Stimulated activated CD4-positive, alpha-beta T cell treated with anti-CD3 and anti-CD28 coated beads, Interleukin-15, amount 100 ng/mL, for 1 hour (primary cell): ENCODE data around the gene NPM1.
"Not testable (repeated sequence)": the region's sequence is repeated elsewhere in the genome, so short reads cannot be mapped to it uniquely, and the experiment has no call there.

Experiments
- DNase-seq, 2 donors: peaks; one replicate each; pipeline ENCODE4 v3.0.0-alpha.2; 2020; ENCODE audit warnings: low read depth in 1 of 2, low spot score in 1 of 2

Gene NPM1

GRCh38 chr5:171387345-171387969 lies at the start of gene NPM1:
TSS of gene NPM1 (plus strand) at chr5:171387849. CDS start at chr5:171387949, 100 bp downstream.
- DNase-seq = peak; percentile 94 to 96

DNA sequence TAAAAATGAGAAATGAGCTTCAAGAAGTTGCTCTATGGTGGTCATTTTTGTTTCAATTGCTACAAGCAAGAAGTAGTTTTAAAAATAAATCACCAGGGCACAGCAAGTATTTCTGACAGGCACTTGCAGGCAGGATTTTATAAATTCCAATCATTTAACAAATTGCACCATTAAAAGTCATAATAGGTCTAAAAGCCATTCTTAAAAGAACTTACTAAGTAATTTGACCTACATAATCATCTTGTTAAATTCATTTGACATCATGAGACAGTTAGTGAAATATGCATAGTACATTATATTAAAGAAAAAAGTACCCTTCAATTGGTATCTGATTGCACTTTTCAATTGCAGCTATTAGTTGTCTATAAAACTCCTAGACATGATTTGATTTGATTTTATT lies 47.6 kb upstream of the NPM1 start:
- no peak for DNase-seq

GRCh38 chr5:171340491-171340890 lies 47.2 kb upstream of the NPM1 start:
- no peak for DNase-seq

- no peak for DNase-seq
These were observed 45.1 kb upstream of the NPM1 start for GRCh38 chr5:171342362-171343111.

DNA sequence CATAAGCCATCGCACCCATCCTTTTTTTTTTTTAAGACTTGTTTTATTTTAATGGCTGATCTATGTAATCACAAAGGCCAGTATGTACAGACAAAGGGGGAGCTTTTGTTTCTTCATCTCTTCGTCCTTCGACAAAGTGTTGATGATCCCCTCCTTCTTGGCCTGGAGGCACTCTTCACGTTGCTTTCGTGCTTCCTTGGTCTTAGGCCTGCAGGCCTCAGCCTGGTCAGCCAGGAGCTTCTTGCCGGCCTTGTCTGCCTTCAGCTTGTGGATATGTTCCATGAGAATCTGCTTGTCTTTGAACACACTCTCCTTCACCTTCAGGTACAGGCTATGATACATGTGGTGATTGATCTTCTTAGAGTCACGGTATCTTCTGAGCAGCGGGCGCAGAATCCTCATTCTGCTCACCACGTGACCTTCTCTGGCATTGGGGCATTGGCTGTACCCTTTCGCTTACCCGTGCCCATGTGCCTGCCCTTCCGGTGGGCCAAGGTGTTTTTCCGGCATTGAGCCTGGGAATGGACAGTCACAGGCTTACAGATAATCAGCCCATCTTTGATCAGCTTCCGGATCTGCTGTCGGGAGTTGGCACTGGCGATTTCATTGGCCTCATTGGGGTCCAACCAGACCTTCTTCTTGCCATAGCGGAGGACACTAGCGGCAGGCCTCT lies 42.6 kb upstream of the NPM1 start:
- no peak for DNase-seq

DNA sequence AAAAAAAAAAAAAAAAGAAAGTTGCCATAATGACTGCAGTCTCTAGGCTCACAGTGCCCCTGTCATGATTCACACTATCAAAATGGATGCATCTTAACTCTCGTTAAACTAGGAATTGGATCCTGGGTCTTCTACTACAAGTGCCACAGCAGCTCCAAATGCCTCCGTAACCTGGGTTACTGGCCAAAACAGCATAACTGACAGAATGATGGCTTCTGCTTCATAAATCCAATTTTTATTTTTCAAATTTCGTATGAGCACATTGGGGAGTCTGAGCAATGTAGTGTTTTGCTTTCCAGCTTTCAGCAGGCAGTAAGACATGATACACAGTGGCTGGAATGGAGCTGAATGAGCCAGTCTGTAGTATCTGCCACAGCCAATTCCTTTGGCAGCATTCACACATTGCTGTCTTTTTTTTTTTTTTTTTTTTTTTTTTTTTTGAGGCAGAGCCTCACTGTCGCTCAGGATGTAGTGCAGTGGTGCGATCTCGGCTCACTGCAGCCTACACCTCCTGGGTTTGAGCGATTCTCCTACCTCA lies 36.0 kb upstream of the NPM1 start:
- DNase-seq = no peak

- no peak for DNase-seq
These were observed 32.3 kb upstream of the NPM1 start for GRCh38 chr5:171355302-171355724.

DNA sequence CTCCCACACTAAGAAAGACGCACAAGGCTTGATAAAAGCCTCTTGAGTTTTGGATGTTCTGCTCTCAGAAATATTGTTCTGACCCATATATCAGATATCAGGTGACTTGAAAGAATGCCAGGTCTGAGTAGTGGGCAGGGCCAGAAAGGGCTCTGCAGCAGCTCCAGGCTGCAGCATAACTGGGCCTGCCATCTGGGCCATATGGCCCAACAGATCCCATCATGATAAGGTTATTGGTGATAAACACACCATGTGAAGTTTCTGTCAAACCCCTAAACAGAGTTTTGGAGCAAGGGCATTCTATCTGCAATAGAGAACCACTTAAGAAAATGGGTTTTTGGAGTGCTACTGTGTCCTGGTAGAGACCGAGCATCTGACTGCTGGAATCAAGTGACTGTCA lies 29.8 kb upstream of the NPM1 start:
- DNase-seq = no peak

DNA sequence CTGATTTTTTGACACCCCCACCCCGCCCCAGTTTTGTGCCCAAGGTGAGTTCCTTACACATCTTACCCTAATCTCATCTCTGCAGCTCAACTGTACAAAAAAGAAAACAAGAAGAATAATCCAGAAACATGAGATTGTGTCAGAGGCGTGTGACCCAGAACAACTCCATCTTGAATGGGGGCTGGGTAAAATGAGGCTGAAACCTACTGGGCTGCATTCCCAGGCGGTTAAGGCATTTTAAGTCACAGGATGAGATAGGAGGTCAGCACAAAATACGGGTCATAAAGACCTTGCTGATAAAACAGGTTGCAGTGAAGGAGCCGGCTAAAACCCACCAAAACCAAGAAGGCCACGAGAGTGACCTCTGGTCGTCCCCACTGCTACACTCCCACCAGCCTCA lies 26.5 kb upstream of the NPM1 start:
- DNase-seq = not testable (repeated sequence)

DNA sequence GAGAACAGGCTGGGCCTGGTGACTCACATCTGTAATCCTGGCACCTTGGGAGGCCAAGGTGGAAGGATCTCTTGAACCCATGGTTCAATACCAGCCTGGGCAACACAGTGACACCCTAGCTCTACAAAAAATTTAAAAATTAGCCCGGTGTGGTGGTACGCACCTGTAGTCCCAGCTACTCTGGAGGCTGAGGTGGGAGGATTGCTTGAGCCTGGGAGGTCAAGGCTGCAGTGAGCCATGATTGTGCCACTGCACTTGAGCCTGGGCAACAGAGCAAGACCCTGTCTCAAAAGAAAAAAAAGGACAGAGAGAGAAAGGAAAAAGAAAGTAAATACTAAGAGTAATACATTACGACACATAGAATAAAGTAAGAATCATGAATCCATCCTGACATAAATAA lies 24.4 kb upstream of the NPM1 start:
- not testable (repeated sequence) for DNase-seq

DNA sequence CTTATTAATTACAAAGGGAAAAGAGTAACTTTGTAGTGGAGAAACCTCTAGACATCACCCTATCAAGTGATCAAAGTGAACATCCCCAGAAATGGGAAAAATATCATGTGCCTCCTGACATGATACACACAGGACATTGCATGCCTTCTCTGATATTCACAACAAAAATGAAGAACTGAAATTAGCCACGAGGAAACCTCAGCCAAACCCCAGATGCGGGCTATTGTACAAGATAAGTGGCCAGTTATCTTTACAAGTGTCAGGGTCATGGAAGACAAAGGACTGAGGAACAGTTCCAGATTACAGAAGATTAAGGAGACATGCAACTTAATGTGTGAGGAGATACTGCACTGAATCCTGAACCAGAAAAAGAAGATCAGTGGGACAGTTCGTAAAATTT lies 23.8 kb upstream of the NPM1 start:
- no peak for DNase-seq

DNA sequence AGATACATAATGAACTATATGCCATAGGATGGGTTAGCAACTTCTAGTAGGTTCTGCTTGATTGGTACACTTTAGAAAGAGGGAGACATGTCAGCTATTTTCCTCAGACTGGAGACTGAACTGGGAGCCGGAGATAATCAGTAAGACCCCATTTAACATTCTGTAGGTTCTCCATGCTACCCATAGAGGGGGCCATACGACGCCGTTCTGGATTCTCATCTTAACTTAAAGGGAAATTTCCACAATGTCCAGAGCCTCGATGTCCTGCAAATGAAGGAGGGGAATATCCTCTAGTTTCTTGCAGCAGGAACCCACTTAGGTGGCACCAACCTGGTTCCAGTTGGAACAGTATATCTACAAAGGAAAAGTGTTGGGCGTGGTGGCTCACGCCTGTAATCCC lies 22.3 kb upstream of the NPM1 start:
- no peak for DNase-seq

- no peak for DNase-seq
These were observed 21.0 kb upstream of the NPM1 start for GRCh38 chr5:171366645-171367044.

DNA sequence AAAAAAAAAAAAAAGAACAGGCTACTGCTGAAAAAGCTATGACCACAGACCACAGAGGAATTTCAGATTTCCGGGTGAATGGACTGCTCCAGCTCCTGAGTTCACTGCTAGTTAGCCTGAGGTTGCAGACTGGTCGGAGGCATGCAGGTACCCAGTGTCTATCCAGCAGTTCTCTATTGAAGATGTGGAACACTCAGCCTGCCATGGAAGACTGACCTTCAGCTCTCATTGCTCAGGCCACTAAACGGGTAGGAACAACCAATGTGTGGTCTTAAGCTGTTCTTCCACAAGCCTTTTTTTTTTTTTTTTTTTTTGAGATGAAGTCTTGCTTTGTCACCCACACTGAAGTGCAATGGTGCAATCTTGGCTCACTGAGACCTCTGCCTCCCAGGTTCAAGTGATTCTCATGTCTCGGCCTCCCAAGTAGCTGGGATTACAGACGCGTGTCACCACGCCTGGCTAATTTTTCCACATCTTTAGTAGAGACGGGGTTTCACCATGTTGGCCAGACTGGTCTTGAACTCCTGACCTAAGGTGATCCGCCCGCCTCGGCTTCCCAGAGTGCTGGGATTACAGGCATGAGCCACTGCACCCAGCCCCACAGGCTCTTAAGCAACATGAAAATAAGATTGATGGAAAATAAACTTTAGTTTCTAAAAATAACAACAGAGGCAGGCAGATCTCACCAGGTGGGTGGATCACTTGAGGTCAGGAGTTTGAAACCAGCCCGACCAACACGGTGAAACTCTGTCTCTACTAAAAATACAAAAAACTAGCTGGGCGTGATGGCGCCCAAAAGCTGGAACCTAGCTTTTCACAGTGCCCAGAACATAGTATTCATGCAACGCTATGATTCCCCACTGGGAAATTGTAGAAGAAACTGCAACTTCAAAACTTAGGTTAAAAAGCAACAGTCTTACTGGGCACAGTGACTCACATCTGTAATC lies 20.0 kb upstream of the NPM1 start:
- DNase-seq = no peak

GRCh38 chr5:171369056-171369455 lies 18.6 kb upstream of the NPM1 start:
- DNase-seq = no peak

GRCh38 chr5:171369898-171370297 lies 17.8 kb upstream of the NPM1 start:
- DNase-seq = no peak

DNA sequence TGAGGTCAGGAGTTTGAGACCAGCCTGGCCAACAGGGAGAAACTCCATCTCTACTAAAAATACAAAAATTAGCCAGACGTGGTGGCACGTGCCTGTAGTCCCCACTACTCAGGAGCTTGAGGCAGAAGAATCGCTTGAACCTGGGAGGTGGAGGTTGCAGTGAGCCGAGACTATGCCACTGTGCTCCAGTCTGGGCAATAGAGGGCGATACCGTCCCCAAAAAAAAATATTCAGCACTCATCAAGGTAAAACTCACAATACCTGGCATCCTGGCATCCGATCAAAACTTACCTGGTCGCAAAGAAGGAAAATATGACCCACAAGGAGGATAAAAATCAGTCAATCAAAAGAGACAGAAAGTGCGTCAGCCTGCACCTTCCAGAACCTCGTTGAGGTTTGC lies 16.8 kb upstream of the NPM1 start:
- not testable (repeated sequence) for DNase-seq

DNA sequence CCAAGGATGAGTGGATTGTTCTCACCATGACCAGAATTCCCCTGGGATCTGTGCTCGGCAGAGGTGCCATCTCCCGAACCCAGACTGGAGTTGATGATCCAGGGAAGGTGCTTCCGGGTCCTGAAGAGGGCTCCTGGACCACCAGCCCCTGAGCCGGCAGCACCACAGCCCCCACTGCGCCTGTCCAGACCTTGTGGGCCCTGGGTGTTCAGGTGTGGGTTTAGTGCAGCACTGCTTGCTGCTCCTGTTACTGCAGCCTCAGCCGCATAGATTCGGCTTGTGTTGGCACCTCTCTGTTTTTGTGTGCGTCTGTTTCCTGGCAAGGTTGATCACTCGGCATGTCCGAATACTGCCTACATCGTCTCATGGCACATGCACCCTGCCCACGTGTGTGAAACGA lies 16.3 kb upstream of the NPM1 start:
- DNase-seq = no peak

DNA sequence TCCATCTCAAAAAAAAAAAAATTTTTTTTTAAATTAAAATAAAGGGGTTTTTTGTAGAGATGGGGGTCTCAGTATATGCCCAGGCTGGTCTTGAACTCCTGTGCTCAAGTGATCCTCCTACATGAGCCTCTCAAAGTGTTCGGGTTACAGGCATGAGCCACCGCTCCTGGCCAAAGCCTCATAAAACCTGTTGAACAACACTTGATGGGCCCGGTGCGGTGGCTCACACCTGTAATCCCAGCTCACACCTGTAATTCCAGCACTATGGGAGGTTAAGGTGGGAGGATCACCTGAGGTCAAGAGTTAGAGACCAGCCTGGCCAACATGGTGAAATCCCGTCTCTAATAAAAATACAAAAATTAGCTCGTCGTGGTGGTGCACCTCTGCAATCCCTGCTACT lies 7.7 kb upstream of the NPM1 start:
- DNase-seq = no peak

GRCh38 chr5:171384416-171384815 lies 3.2 kb upstream of the NPM1 start:
- not testable (repeated sequence) for DNase-seq

GRCh38 chr5:171384999-171385398 lies 2.6 kb upstream of the NPM1 start:
- not testable (repeated sequence) for DNase-seq
